HEK293 (cell line): ENCODE measurements around the gene ANKRD28.
"Not testable (repeated sequence)": the region's sequence is repeated elsewhere in the genome, so short reads cannot be mapped to it uniquely, and the experiment has no call there.

Experiments used
- SP2 ChIP-seq: fragments of 450-650 bp; formaldehyde crosslinking; IDR thresholded peaks from 2 replicates; pipeline ENCODE4 v1.5.1; 2016; ENCODE audit warnings: missing biosample characterization, missing genetic modification characterization
- SP3 ChIP-seq: fragments of 450-650 bp; formaldehyde crosslinking; IDR thresholded peaks from 2 replicates; pipeline ENCODE4 v1.5.1; 2016; ENCODE audit warnings: missing biosample characterization, missing genetic modification characterization
- ZNF510 ChIP-seq: fragments of 450-650 bp; formaldehyde crosslinking; IDR thresholded peaks from 2 replicates; pipeline ENCODE4 v1.5.1; 2018; ENCODE audit warnings: mild to moderate bottlenecking, missing genetic modification characterization, missing biosample characterization; ENCODE audit not compliant: insufficient replicate concordance
- ZNF639 ChIP-seq: fragments of 450-650 bp; formaldehyde crosslinking; IDR thresholded peaks from 2 replicates; pipeline ENCODE4 v1.5.1; 2016; ENCODE audit warnings: missing biosample characterization, missing genetic modification characterization
- TF ChIP-seq, protein P1 (sequence below): fragments of 450-650 bp; formaldehyde crosslinking; IDR thresholded peaks from 2 replicates; pipeline ENCODE4 v1.5.1; 2016; ENCODE audit warnings: missing biosample characterization, missing genetic modification characterization
- TF ChIP-seq, protein P2 (sequence below): fragments of 450-650 bp; formaldehyde crosslinking; IDR thresholded peaks from 2 replicates; pipeline ENCODE4 v1.5.1; 2016; ENCODE audit warnings: missing biosample characterization, missing genetic modification characterization, low read depth

DNA sequence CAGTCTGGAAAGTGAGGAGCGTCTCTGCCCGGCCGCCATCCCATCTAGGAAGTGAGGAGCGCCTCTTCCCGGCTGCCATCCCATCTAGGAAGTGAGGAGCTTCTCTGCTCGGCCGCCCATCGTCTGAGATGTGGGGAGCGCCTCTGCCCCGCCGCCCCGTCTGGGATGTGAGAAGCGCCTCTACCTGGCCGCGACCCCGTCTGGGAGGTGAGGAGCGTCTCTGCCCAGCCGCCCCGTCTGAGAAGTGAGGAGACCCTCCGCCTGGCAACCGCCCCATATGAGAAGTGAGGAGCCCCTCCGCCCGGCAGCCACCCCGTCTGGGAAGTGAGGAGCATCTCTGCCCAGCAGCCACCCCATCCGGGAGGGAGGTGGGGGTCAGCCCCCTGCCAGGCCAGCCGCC is 55.5 kb downstream of the ANKRD28 start:
- not testable (repeated sequence) for TF ChIP-seq SP3, SP2, ZNF510, ZNF639 (tag by site-specific recombination)
- TF ChIP-seq, protein P1, sequence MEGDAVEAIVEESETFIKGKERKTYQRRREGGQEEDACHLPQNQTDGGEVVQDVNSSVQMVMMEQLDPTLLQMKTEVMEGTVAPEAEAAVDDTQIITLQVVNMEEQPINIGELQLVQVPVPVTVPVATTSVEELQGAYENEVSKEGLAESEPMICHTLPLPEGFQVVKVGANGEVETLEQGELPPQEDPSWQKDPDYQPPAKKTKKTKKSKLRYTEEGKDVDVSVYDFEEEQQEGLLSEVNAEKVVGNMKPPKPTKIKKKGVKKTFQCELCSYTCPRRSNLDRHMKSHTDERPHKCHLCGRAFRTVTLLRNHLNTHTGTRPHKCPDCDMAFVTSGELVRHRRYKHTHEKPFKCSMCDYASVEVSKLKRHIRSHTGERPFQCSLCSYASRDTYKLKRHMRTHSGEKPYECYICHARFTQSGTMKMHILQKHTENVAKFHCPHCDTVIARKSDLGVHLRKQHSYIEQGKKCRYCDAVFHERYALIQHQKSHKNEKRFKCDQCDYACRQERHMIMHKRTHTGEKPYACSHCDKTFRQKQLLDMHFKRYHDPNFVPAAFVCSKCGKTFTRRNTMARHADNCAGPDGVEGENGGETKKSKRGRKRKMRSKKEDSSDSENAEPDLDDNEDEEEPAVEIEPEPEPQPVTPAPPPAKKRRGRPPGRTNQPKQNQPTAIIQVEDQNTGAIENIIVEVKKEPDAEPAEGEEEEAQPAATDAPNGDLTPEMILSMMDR (tag by site-specific recombination): not testable (repeated sequence)
- TF ChIP-seq, protein P2, sequence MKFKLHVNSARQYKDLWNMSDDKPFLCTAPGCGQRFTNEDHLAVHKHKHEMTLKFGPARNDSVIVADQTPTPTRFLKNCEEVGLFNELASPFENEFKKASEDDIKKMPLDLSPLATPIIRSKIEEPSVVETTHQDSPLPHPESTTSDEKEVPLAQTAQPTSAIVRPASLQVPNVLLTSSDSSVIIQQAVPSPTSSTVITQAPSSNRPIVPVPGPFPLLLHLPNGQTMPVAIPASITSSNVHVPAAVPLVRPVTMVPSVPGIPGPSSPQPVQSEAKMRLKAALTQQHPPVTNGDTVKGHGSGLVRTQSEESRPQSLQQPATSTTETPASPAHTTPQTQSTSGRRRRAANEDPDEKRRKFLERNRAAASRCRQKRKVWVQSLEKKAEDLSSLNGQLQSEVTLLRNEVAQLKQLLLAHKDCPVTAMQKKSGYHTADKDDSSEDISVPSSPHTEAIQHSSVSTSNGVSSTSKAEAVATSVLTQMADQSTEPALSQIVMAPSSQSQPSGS (tag by site-specific recombination): not testable (repeated sequence)
